HG02798 (cell line): Measurements from ENCODE around the gene MAMDC2.

Experiments used
- ATAC-seq: cut with Tn5 transposase; IDR thresholded peaks from one replicate; pipeline ENCODE4 v1.9.1; 2021; ENCODE audit warnings: mild to moderate bottlenecking; ENCODE audit not compliant: unreplicated experiment, poor library complexity

Gene MAMDC2

GRCh38 chr9:70094747-70095146 is 51.1 kb downstream of the MAMDC2 start:
- no peak for ATAC-seq

- no peak for ATAC-seq
Observed at GRCh38 chr9:70097187-70097586, 53.5 kb downstream of the MAMDC2 start.

GRCh38 chr9:70100362-70100761 is 56.7 kb downstream of the MAMDC2 start:
- ATAC-seq, result no peak

- ATAC-seq, result no peak
Observed at GRCh38 chr9:70101265-70101664, 57.6 kb downstream of the MAMDC2 start.

GRCh38 chr9:70105147-70105546 is 61.5 kb downstream of the MAMDC2 start:
- ATAC-seq, result no peak

GRCh38 chr9:70106571-70106970 is 62.9 kb downstream of the MAMDC2 start:
- no peak for ATAC-seq

GRCh38 chr9:70107558-70107957 is 63.9 kb downstream of the MAMDC2 start:
- no peak for ATAC-seq

- no peak for ATAC-seq
Observed at GRCh38 chr9:70108181-70108580, 64.5 kb downstream of the MAMDC2 start.

- ATAC-seq, result peak; percentile 9
Observed at GRCh38 chr9:70110194-70111041, 66.8 kb downstream of the MAMDC2 start.

- ATAC-seq, result peak; percentile 76
Observed at GRCh38 chr9:70111042-70111602, 67.5 kb downstream of the MAMDC2 start.

GRCh38 chr9:70111641-70112236 is 68.1 kb downstream of the MAMDC2 start:
- no peak for ATAC-seq

- no peak for ATAC-seq
Observed at GRCh38 chr9:70112981-70113380, 69.3 kb downstream of the MAMDC2 start.

- ATAC-seq, result peak; percentile 74
Observed at GRCh38 chr9:70113403-70114022, 69.9 kb downstream of the MAMDC2 start.

- ATAC-seq, result no peak
Observed at GRCh38 chr9:70114898-70115297, 71.2 kb downstream of the MAMDC2 start.

- no peak for ATAC-seq
Observed at GRCh38 chr9:70117835-70118319, 74.2 kb downstream of the MAMDC2 start.

- ATAC-seq, result no peak
Observed at GRCh38 chr9:70119786-70120185, 76.1 kb downstream of the MAMDC2 start.

GRCh38 chr9:70120834-70121510 is 77.3 kb downstream of the MAMDC2 start:
- ATAC-seq, result no peak

GRCh38 chr9:70121818-70122436 is 78.3 kb downstream of the MAMDC2 start:
- no peak for ATAC-seq

- ATAC-seq, result no peak
Observed at GRCh38 chr9:70123695-70124094, 80.0 kb downstream of the MAMDC2 start.
